Right cardiac atrium (tissue), 5 donors: ENCODE data around the gene ZNF439. TPM values are rescaled to one million over a fixed set of nuclear protein-coding genes. Genes with fewer than 3 reads are reported as not detected.
"Not testable (repeated sequence)": the region's sequence is repeated elsewhere in the genome, so short reads cannot be mapped to it uniquely, and the experiment has no call there.

Source experiments
- ATAC-seq, 2 donors: fragments of 200-7000 bp; cut with Tn5 transposase; one replicate each; pipeline versions ENCODE4 v1.8.0 to v1.9.1; 2020; ENCODE audit warnings: moderate library complexity in 2 of 2, mild to moderate bottlenecking in 1 of 2
- DNase-seq, 3 donors: peaks; one replicate each; pipeline ENCODE4 v3.0.0-alpha.2; 2020
- H3K27ac ChIP-seq: one replicate; pipeline ENCODE4 v1.5.1; 2013; ENCODE audit warnings: mild to moderate bottlenecking, low read length, control low read depth, moderate library complexity
- H3K27me3 ChIP-seq: one replicate; pipeline ENCODE4 v1.6.1; 2013; ENCODE audit not compliant: control insufficient read depth, insufficient read depth
- H3K4me1 ChIP-seq: one replicate; pipeline ENCODE4 v1.6.1; 2013; ENCODE audit warnings: low read length; ENCODE audit not compliant: control insufficient read depth, insufficient read depth
- H3K4me3 ChIP-seq: one replicate; pipeline ENCODE4 v1.5.1; 2013; ENCODE audit warnings: low read length, control low read depth
- H3K9me3 ChIP-seq: one replicate; pipeline ENCODE4 v1.6.1; 2013; ENCODE audit warnings: low read length; ENCODE audit not compliant: control insufficient read depth
- WGBS: extraction: QIAGEN DNeasy Blood & Tissue Kit; methylation state at CpG from one replicate; pipeline ENCODE4 v1.1.7; 2013; 5-methylcytosine and 5-hydroxymethylcytosine counted together
- intact Hi-C, 4 donors: fragments of 100-400 bp; cut with DNase I; formaldehyde crosslinking; loops; one replicate each; pipeline versions ENCODE4 v1.11.0 to v1.14.0; 2022 to 2023
- polyA plus RNA-seq: library from polyadenylated mRNA; stranded (reverse); fragments of 200-250 nt; gene quantifications from one replicate; pipeline ENCODE4 v1.2.3, GENCODE V29; 2013
- total RNA-seq, 4 donors: library from RNA; stranded (reverse); fragmentation: NEBNext Ultra II Directional; extraction: Animal tissue kit (Norgen Biotek cat#: 25700); gene quantifications; one replicate each; pipeline ENCODE4 v1.2.1, GENCODE V29; 2021
- donor health status: healthy with polysubstance abuse.
- donor health status: DM: no; HTN: yes; CAD: no.
- donor health status: DM: no; HTN: no; CAD: no.
- donor health status: DM: no; HTN: yes; CAD: no; lungs with severe emphysema.
- donor health status: DM: yes; HTN: yes; CAD: no.

The ZNF439 gene
- total and polyA plus RNA-seq, 5 donors = 4.7 to 5.5 (median 5.3) TPM

DNA sequence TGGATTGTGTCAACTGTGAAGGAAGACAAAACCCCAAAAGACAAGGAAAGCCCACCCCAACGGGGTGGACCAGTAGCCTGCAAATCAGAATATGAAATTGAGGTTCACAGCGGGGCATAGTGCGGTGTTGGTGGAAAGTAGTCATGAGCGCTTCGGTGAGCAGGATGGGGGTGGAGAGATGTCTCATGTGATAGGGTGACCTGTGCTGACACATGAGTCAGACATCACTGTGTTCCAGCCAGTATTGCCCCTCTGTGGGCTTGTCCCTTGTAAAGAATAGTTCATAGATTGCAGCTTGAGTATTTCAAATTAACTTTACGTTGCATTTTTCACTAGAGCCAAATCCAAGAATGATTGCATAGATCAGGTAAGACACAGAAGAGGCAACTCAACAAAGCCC is 46.3 kb downstream of the ZNF439 start:
- no peak overlapping the region for H3K27ac ChIP-seq
- DNase-seq (no peak), ATAC-seq (no peak)
- 96% methylated on average over 6 of the region's 6 CpGs for WGBS
- H3K4me1 ChIP-seq = no peaks in the 10 kb centered on the region
- intact Hi-C loops = no loop called here
- no peaks in the 10 kb centered on the region for H3K27me3 ChIP-seq
- no peaks in the 10 kb centered on the region for H3K9me3 ChIP-seq
- H3K4me3 ChIP-seq = no peak overlapping the region

- ATAC-seq (no peak), DNase-seq (no peak)
- 98% methylated on average over 3 of the region's 3 CpGs for WGBS
- intact Hi-C loops = no loop called here
- Histone ChIP-seq H3K4me3 (no peak overlapping the region), H3K27ac (no peak overlapping the region), H3K9me3 (peaks cover 12% of the 10 kb centered on the region), H3K27me3 (no peaks in the 10 kb centered on the region), H3K4me1 (no peaks in the 10 kb centered on the region)
Measured at GRCh38 chr19:11902228-11902627, 53.7 kb downstream of the ZNF439 start.

DNA sequence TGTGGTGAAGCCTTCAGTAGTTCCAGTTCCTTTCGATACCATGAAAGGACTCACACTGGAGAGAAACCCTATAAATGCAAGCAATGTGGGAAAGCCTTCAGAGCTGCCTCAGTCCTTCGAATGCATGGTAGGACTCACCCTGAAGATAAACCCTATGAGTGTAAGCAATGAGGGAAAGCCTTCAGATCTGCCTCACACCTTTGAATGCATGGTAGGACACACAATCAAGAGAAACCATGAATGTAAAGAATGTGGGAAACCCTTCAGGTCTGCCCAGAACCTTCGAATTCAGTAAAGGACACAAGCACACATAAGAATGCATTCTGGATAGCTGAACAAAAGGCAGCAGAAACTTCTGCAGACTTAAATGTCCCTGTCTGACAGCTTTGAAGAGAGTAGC is 57.4 kb downstream of the ZNF439 start:
- Histone ChIP-seq H3K4me1 (no peaks in the 10 kb centered on the region), H3K27me3 (no peaks in the 10 kb centered on the region), H3K9me3 (peaks cover 12% of the 10 kb centered on the region), H3K4me3 (no peak overlapping the region), H3K27ac (no peak overlapping the region)
- ATAC-seq (no peak), DNase-seq (no peak)
- intact Hi-C loops = no loop called here
- WGBS = 98% methylated on average over 3 of the region's 3 CpGs

GRCh38 chr19:11911937-11912336 is 63.4 kb downstream of the ZNF439 start:
- H3K4me3 ChIP-seq, H3K27me3 ChIP-seq, H3K27ac ChIP-seq, intact Hi-C loops, H3K4me1 ChIP-seq, H3K9me3 ChIP-seq, ATAC-seq, DNase-seq: not testable (repeated sequence)
- 100% methylated on average over 1 of the region's 1 CpG for WGBS

GRCh38 chr19:11914417-11915051 is 66.0 kb downstream of the ZNF439 start:
- DNase-seq, H3K27me3 ChIP-seq, intact Hi-C loops, H3K27ac ChIP-seq, ATAC-seq, H3K4me1 ChIP-seq, H3K9me3 ChIP-seq, H3K4me3 ChIP-seq: not testable (repeated sequence)
- 65% methylated on average over 4 of the region's 4 CpGs for WGBS

Other genes starting within 250 kb of the ZNF439 start
- 1 to 10 TPM; 2.6 to 6.0 (median 4.5) TPM for gene ZNF823, start 109.8 kb upstream of the ZNF439 start, total RNA-seq
- gene ZNF823, start 109.8 kb upstream of the ZNF439 start, polyA plus RNA-seq = 2.2 TPM
- 1 to 10 TPM; 5.6 to 6.8 (median 6.7) TPM for gene ZNF441, start 81.7 kb upstream of the ZNF439 start, total RNA-seq
- gene ZNF441, start 81.7 kb upstream of the ZNF439 start, polyA plus RNA-seq = 3.0 TPM
- 1 to 10 TPM; 3.1 to 3.8 (median 3.4) TPM for gene ZNF491, start 50.2 kb upstream of the ZNF439 start, total RNA-seq
- gene ZNF491, start 50.2 kb upstream of the ZNF439 start, polyA plus RNA-seq = 2.2 TPM
- gene ZNF440, start 34.5 kb upstream of the ZNF439 start, total RNA-seq = 1 to 10 TPM; 4.9 to 7.5 (median 6.2) TPM
- 4.0 TPM for gene ZNF440, start 34.5 kb upstream of the ZNF439 start, polyA plus RNA-seq
- 1 to 10 TPM; 4.6 to 6.1 (median 5.8) TPM for gene ZNF69, start 39.1 kb downstream of the ZNF439 start, total RNA-seq
- 3.8 TPM for gene ZNF69, start 39.1 kb downstream of the ZNF439 start, polyA plus RNA-seq
- gene ZNF700, start 76.4 kb downstream of the ZNF439 start, total RNA-seq = 1 to 10 TPM; 4.6 to 6.2 (median 5.1) TPM
- gene ZNF700, start 76.4 kb downstream of the ZNF439 start, polyA plus RNA-seq = 3.3 TPM
- gene ZNF763, start 116.3 kb downstream of the ZNF439 start, total RNA-seq = 1 to 10 TPM; 1.8 to 5.9 (median 3.7) TPM
- gene ZNF763, start 116.3 kb downstream of the ZNF439 start, polyA plus RNA-seq = 2.8 TPM
- 1 to 10 TPM; 3.5 to 5.0 (median 3.9) TPM for gene ZNF433, start 187.0 kb downstream of the ZNF439 start, total RNA-seq
- gene ZNF433, start 187.0 kb downstream of the ZNF439 start, polyA plus RNA-seq = 4.0 TPM
- under 1 TPM in 2 of 4 donors, not detected in 2; 0.20 to 0.38 TPM for gene ZNF878, start 204.2 kb downstream of the ZNF439 start, total RNA-seq
- gene ZNF878, start 204.2 kb downstream of the ZNF439 start, polyA plus RNA-seq = 0.23 TPM
- gene ZNF844, start 216.0 kb downstream of the ZNF439 start, total RNA-seq = 10 to 100 TPM in 3 of 4 donors, 1 to 10 TPM in 1; 9.6 to 14.7 (median 13.6) TPM
- 5.6 TPM for gene ZNF844, start 216.0 kb downstream of the ZNF439 start, polyA plus RNA-seq